ENCODE results near the gene ARHGDIG.

- TF ChIP-seq RAD21 (IDR thresholded peaks at IDR 0.05; ENCODE audit: low read depth) (no peak), TAF1 (IDR thresholded peaks at IDR 0.05; ENCODE audit: low read depth) (no peak), CEBPB (IDR thresholded peaks at IDR 0.05) (no peak), TCF12 (IDR thresholded peaks at IDR 0.05; ENCODE audit: low read depth) (no peak)
These were observed 11.1 kb downstream of the ARHGDIG start for GRCh38 chr16:291539-291938.
